Trophoblast cell (in vitro differentiated cells and primary cell): ENCODE measurements around the gene SCRN2.

Experiments used
- DNase-seq, 2 donors: peaks; one replicate each; pipeline ENCODE4 v3.0.0-alpha.2; 2016
- H2AFZ ChIP-seq: 2 replicates; pipeline ENCODE4 v1.6.1; 2013; ENCODE audit warnings: low read length, moderate library complexity, mild to moderate bottlenecking; ENCODE audit not compliant: insufficient read depth, poor library complexity
- H2AK5ac ChIP-seq: 2 replicates; pipeline ENCODE4 v1.6.1; 2013; ENCODE audit warnings: mild to moderate bottlenecking, low read length
- H2BK120ac ChIP-seq: 2 replicates; pipeline ENCODE4 v1.6.1; 2013; ENCODE audit warnings: low read length, mild to moderate bottlenecking, moderate library complexity; ENCODE audit not compliant: insufficient read depth, poor library complexity
- H2BK12ac ChIP-seq: 2 replicates; pipeline ENCODE4 v1.6.1; 2013; ENCODE audit warnings: mild to moderate bottlenecking, low read length, moderate library complexity
- H2BK5ac ChIP-seq: 2 replicates; pipeline ENCODE4 v1.6.1; 2013; ENCODE audit warnings: low read length, low read depth, moderate library complexity, mild to moderate bottlenecking; ENCODE audit not compliant: poor library complexity
- H3K14ac ChIP-seq: 2 replicates; pipeline ENCODE4 v1.6.1; 2013; ENCODE audit warnings: mild to moderate bottlenecking, low read length
- H3K18ac ChIP-seq: 2 replicates; pipeline ENCODE4 v1.6.1; 2013; ENCODE audit warnings: mild to moderate bottlenecking, low read length
- H3K23ac ChIP-seq: 2 replicates; pipeline ENCODE4 v1.6.1; 2013; ENCODE audit warnings: low read length
- H3K27ac ChIP-seq: 2 replicates; pipeline ENCODE4 v1.5.1; 2013; ENCODE audit warnings: low read depth, mild to moderate bottlenecking, inconsistent platforms, low read length, moderate library complexity
- H3K27me3 ChIP-seq: 2 replicates; pipeline ENCODE4 v1.6.1; 2013; ENCODE audit warnings: inconsistent platforms, mild to moderate bottlenecking, low read length, moderate library complexity; ENCODE audit not compliant: insufficient read depth
- H3K36me3 ChIP-seq, 2 experiments: 1 replicate in 1 of 2; 2 replicates in 1 of 2; pipeline ENCODE4 v1.6.1; 2013; ENCODE audit warnings: low read length in 2 of 2, mild to moderate bottlenecking in 2 of 2, moderate library complexity in 1 of 2; ENCODE audit not compliant: insufficient read depth in 2 of 2, control insufficient read depth in 1 of 2
- H3K4ac ChIP-seq: 2 replicates; pipeline ENCODE4 v1.6.1; 2013; ENCODE audit warnings: low read depth, mild to moderate bottlenecking, low read length, moderate library complexity
- H3K4me1 ChIP-seq, 2 experiments: 1 replicate in 1 of 2; 2 replicates in 1 of 2; pipeline ENCODE4 v1.6.1; 2013; ENCODE audit warnings: low read length in 2 of 2, mild to moderate bottlenecking in 2 of 2, moderate library complexity in 1 of 2; ENCODE audit not compliant: insufficient read depth in 2 of 2, control insufficient read depth in 1 of 2
- H3K4me2 ChIP-seq: 2 replicates; pipeline ENCODE4 v1.6.1; 2013; ENCODE audit warnings: inconsistent platforms, mild to moderate bottlenecking, low read length, moderate library complexity
- H3K4me3 ChIP-seq: 2 replicates; pipeline ENCODE4 v1.5.1; 2013; ENCODE audit warnings: mild to moderate bottlenecking, low read depth, low read length, inconsistent platforms
- H3K79me1 ChIP-seq: one replicate; pipeline ENCODE4 v1.6.1; 2013; ENCODE audit warnings: low read length
- H3K79me2 ChIP-seq: 2 replicates; pipeline ENCODE4 v1.6.1; 2013; ENCODE audit warnings: low read length, mild to moderate bottlenecking; ENCODE audit not compliant: control insufficient read depth, insufficient read depth, poor library complexity
- H3K9ac ChIP-seq: 2 replicates; pipeline ENCODE4 v1.6.1; 2013; ENCODE audit warnings: mild to moderate bottlenecking, low read length
- H3K9me3 ChIP-seq: 2 replicates; pipeline ENCODE4 v1.6.1; 2013; ENCODE audit warnings: low read depth, mild to moderate bottlenecking, control low read depth, inconsistent platforms, low read length; ENCODE audit not compliant: insufficient read depth
- H4K12ac ChIP-seq: 2 replicates; pipeline ENCODE4 v1.6.1; 2013; ENCODE audit warnings: low read depth, mild to moderate bottlenecking, low read length, moderate library complexity
- H4K8ac ChIP-seq: 2 replicates; pipeline ENCODE4 v1.6.1; 2013; ENCODE audit warnings: low read depth, mild to moderate bottlenecking, low read length, moderate library complexity
- H4K91ac ChIP-seq: one replicate; pipeline ENCODE4 v1.6.1; 2013; ENCODE audit warnings: low read depth, mild to moderate bottlenecking, low read length, moderate library complexity
- WGBS: extraction: QIAGEN DNeasy Blood & Tissue Kit; methylation state at CpG from one replicate; pipeline ENCODE4 v1.1.7; 2013; ENCODE audit warnings: missing lambda C conversion rate; ENCODE audit not compliant: insufficient read length, insufficient coverage; ENCODE audit errors: extremely low coverage; 5-methylcytosine and 5-hydroxymethylcytosine counted together

SCRN2 gene

DNA sequence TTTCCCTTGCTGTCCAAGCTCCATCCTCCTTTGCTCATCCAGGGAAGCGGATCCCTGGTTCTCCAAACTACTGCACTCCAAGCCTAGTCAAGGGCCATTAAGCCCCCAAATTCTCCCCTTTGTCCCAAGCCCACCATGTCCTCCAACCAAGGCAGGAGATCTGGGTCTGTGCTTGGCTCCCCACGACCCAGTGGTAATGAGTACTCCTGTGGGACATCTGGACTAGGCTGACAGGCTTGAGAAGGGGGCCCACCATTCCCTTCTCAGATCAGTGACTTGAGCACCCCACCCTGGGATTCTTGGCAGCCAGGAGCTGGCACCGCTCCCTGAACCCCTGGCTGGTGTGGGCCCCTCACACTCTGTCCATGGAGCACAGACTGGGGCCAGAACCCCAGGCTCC lies 36.6 kb downstream of the SCRN2 start:
- Histone ChIP-seq H2BK12ac (no peak overlapping the region), H3K18ac (no peak overlapping the region), H3K4me3 (no peak overlapping the region), H3K27ac (no peak overlapping the region), H3K4me2 (no peak overlapping the region), H4K8ac (no peak overlapping the region), H3K14ac (no peak overlapping the region), H2BK5ac (no peak overlapping the region), H3K79me1 (no peaks in the 10 kb centered on the region), H3K36me3 (peaks cover 22 to 26% of the 10 kb centered on the region in 2 experiments), H3K4ac (no peak overlapping the region), H3K23ac (no peak overlapping the region), H2BK120ac (no peak overlapping the region), H3K27me3 (no peaks in the 10 kb centered on the region), H3K9me3 (no peaks in the 10 kb centered on the region), H4K91ac (no peak overlapping the region), H3K4me1 (peaks cover 4 to 6% of the 10 kb centered on the region in 2 experiments), H3K79me2 (no peaks in the 10 kb centered on the region), H2AK5ac (no peak overlapping the region), H4K12ac (no peak overlapping the region), H2AFZ (no peak overlapping the region), H3K9ac (no peak overlapping the region)
- no CpG with 5 or more reads among the region's 3 CpGs for WGBS
- DNase-seq, result no peak

DNA sequence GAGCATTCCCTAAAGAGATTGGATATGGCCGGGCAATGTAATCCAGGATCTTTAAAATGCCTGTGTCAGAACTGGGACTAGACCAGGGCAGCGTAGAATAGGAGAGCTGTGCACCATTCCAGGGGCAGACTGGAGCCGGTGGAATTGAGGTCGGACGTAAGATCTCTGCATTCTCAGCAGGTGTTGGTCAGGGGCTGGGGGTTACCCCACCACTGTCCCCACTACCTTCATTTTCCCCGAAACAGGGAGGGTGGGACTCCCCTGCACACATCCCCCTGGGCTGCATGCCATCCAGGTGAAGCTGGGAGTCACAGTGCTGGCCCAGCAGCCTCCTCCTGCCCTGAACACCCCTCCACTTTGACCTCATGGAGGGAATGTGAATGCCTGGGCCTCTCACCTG lies 37.3 kb downstream of the SCRN2 start:
- H2BK5ac ChIP-seq, result no peak overlapping the region
- no peak overlapping the region for H2AFZ ChIP-seq
- no peak overlapping the region for H3K18ac ChIP-seq
- H2BK120ac ChIP-seq, result no peak overlapping the region
- no peak overlapping the region for H3K23ac ChIP-seq
- no peak overlapping the region for H3K27ac ChIP-seq
- no peaks in the 10 kb centered on the region for H3K79me2 ChIP-seq
- WGBS, result no CpG with 5 or more reads among the region's 6 CpGs
- H4K91ac ChIP-seq, result no peak overlapping the region
- peaks cover 16 to 19% of the 10 kb centered on the region in 2 experiments for H3K36me3 ChIP-seq
- no peaks in the 10 kb centered on the region for H3K9me3 ChIP-seq
- no peaks in the 10 kb centered on the region for H3K4me1 ChIP-seq
- no peak overlapping the region for H3K9ac ChIP-seq
- no peak for DNase-seq
- H3K14ac ChIP-seq, result no peak overlapping the region
- H2AK5ac ChIP-seq, result no peak overlapping the region
- no peak overlapping the region for H4K8ac ChIP-seq
- H2BK12ac ChIP-seq, result no peak overlapping the region
- H3K27me3 ChIP-seq, result no peaks in the 10 kb centered on the region
- H4K12ac ChIP-seq, result no peak overlapping the region
- no peaks in the 10 kb centered on the region for H3K79me1 ChIP-seq
- H3K4ac ChIP-seq, result no peak overlapping the region
- H3K4me2 ChIP-seq, result no peak overlapping the region
- no peak overlapping the region for H3K4me3 ChIP-seq

- H2BK120ac ChIP-seq, result no peak overlapping the region
- H2BK12ac ChIP-seq, result no peak overlapping the region
- H3K18ac ChIP-seq, result no peak overlapping the region
Measured at GRCh38 chr17:47803201-47803600, 37.9 kb downstream of the SCRN2 start.

DNA sequence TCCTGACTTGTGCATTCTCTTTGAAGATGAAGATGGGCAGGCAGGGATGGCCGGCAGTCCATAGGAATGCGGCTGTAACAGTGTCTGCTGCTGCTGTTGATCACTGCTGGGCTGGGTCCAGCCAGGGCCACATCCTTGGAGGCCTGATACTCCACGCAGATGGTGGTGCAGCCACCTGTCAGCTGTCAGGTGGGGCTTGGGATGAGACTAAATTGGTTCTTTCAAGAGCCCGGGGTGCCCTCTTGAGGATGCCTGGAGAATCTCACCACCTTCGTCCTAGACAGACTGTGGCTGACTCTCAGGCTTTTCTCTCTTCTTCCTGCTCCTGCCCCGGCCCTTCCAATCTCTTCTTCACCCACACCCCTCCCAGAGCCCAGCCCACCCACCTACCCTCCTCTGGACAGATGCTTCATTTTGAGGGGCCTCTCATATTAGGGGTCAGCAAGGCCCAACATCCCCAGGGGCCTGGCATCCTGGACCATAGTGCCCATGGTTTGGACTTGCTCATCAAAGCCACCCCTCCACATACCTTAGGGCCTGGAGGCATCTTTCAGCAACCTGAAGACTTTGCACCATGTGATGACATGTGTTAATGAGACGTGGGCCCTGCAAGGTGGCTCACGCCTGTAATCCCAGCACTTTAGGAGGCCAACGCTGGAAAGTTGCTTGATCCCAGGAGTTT lies 38.6 kb downstream of the SCRN2 start:
- H3K9me3 ChIP-seq, result no peaks in the 10 kb centered on the region
- peak overlapping the region; percentile 8 for H2AFZ ChIP-seq
- H2AK5ac ChIP-seq, result no peak overlapping the region
- no peaks in the 10 kb centered on the region for H3K79me1 ChIP-seq
- WGBS, result no CpG with 5 or more reads among the region's 9 CpGs
- H3K36me3 ChIP-seq, result peaks cover 3 to 7% of the 10 kb centered on the region in 2 experiments
- no peak overlapping the region for H4K12ac ChIP-seq
- no peaks in the 10 kb centered on the region for H3K27me3 ChIP-seq
- H3K18ac ChIP-seq, result no peak overlapping the region
- no peak overlapping the region for H3K4me2 ChIP-seq
- no peak overlapping the region for H3K27ac ChIP-seq
- H4K91ac ChIP-seq, result no peak overlapping the region
- no peak overlapping the region for H2BK5ac ChIP-seq
- H3K23ac ChIP-seq, result no peak overlapping the region
- H2BK12ac ChIP-seq, result no peak overlapping the region
- peak; percentile 56 to 66 for DNase-seq
- no peak overlapping the region for H3K4ac ChIP-seq
- H3K14ac ChIP-seq, result no peak overlapping the region
- no peaks in the 10 kb centered on the region for H3K79me2 ChIP-seq
- H3K9ac ChIP-seq, result no peak overlapping the region
- H2BK120ac ChIP-seq, result no peak overlapping the region
- H3K4me1 ChIP-seq, result no peaks in the 10 kb centered on the region
- H3K4me3 ChIP-seq, result no peak overlapping the region
- no peak overlapping the region for H4K8ac ChIP-seq

More at GRCh38 chr17:47803201-47803600, 37.9 kb downstream of the SCRN2 start:
- WGBS, result no CpG with 5 or more reads among the region's 5 CpGs
- no peak for DNase-seq
- H2AK5ac ChIP-seq, result no peak overlapping the region
- no peak overlapping the region for H3K4me2 ChIP-seq
- no peak overlapping the region for H4K12ac ChIP-seq
- H3K14ac ChIP-seq, result no peak overlapping the region
- H3K4ac ChIP-seq, result no peak overlapping the region
- no peak overlapping the region for H3K27ac ChIP-seq
- peaks cover 10 to 14% of the 10 kb centered on the region in 2 experiments for H3K36me3 ChIP-seq
- no peak overlapping the region for H4K8ac ChIP-seq
- H3K27me3 ChIP-seq, result no peaks in the 10 kb centered on the region
- no peak overlapping the region for H4K91ac ChIP-seq
- no peak overlapping the region for H3K4me3 ChIP-seq
- no peak overlapping the region for H2AFZ ChIP-seq
- H3K4me1 ChIP-seq, result no peaks in the 10 kb centered on the region
- H3K9ac ChIP-seq, result no peak overlapping the region
- no peaks in the 10 kb centered on the region for H3K9me3 ChIP-seq
- no peak overlapping the region for H3K23ac ChIP-seq
- no peaks in the 10 kb centered on the region for H3K79me2 ChIP-seq
- no peaks in the 10 kb centered on the region for H3K79me1 ChIP-seq
- H2BK5ac ChIP-seq, result no peak overlapping the region
